ENCODE data around the gene SFXN4. TPM values are rescaled to one million over a fixed set of nuclear protein-coding genes. Genes with fewer than 3 reads are reported as not detected.

The SFXN4 gene
- total and polyA plus RNA-seq, 9 of the 15 experiments (the other 6 are each of a cell fraction or from before 2014, with no cell fraction given) = 40.1 to 97.8 (median 54.5) TPM

GRCh38 chr10:119115926-119116325, 49.6 kb downstream of the SFXN4 start:
- Histone ChIP-seq H3K9me1 (ENCODE audit: control insufficient read depth, insufficient read depth, low read length) (no peaks in the 10 kb centered on the region), H4K20me1 (replicated peaks; ENCODE audit: control insufficient read depth, insufficient read depth, low read length) (no peaks in the 10 kb centered on the region), H3K4me3 (no peak overlapping the region), H3K79me2 (ENCODE audit: control insufficient read depth, insufficient read depth, low read length) (no peaks in the 10 kb centered on the region), H3K27ac (ENCODE audit: extremely low read depth, low read depth, low read length) (no peak overlapping the region), H3K36me3 (ENCODE audit: control insufficient read depth, insufficient read depth, low read length) (peaks cover 23% of the 10 kb centered on the region; the same call in 1 of the 3 replicates), H3K9me3 (replicated peaks; ENCODE audit: control insufficient read depth, insufficient read depth, low read depth, low read length) (no peaks in the 10 kb centered on the region), H3K4me1 (replicated peaks in 1 of 2; ENCODE audit: control insufficient read depth in 2 of 2, insufficient read depth in 2 of 2, low read length in 2 of 2) (peaks cover 0 to 7% of the 10 kb centered on the region in 2 experiments; a peak in 2 of 5 replicates), H3K27me3 (ENCODE audit: control insufficient read depth in 2 of 2, insufficient read depth in 2 of 2, low read length in 2 of 2) (no peaks in the 10 kb centered on the region), H3K9ac (ENCODE audit: insufficient read depth in 1 of 2, low read depth in 2 of 2, low read length in 2 of 2) (no peak overlapping the region), H2AFZ (ENCODE audit: low read depth, low read length) (no peak overlapping the region), H3K4me2 (ENCODE audit: insufficient read depth, low read length) (no peak overlapping the region)
- in situ Hi-C loops (cut with MboI) (no loop called here), intact Hi-C loops (cut with micrococcal nuclease) (no loop called here)
- no TSS peak for BruUV-seq (replicated peaks)
- ChIA-PET POLR2A (no interaction called here), CTCF (ENCODE audit: low intra/inter-chr PET ratio) (no interaction called here)
- WGBS (ENCODE audit: insufficient coverage, low coverage, missing lambda C conversion rate) = 51% methylated on average over 9 of the region's 9 CpGs
- no peak for TF ChIP-seq PML (IDR thresholded peaks at IDR 0.05; ENCODE audit: low read length)
- TF ChIP-seq SUPT5H (IDR thresholded peaks at IDR 0.05) = no peak
- TF ChIP-seq, protein P1, sequence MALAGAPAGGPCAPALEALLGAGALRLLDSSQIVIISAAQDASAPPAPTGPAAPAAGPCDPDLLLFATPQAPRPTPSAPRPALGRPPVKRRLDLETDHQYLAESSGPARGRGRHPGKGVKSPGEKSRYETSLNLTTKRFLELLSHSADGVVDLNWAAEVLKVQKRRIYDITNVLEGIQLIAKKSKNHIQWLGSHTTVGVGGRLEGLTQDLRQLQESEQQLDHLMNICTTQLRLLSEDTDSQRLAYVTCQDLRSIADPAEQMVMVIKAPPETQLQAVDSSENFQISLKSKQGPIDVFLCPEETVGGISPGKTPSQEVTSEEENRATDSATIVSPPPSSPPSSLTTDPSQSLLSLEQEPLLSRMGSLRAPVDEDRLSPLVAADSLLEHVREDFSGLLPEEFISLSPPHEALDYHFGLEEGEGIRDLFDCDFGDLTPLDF (CRISPR knock-in tag; IDR thresholded peaks at IDR 0.05) = no peak
- TF ChIP-seq, protein P2, sequence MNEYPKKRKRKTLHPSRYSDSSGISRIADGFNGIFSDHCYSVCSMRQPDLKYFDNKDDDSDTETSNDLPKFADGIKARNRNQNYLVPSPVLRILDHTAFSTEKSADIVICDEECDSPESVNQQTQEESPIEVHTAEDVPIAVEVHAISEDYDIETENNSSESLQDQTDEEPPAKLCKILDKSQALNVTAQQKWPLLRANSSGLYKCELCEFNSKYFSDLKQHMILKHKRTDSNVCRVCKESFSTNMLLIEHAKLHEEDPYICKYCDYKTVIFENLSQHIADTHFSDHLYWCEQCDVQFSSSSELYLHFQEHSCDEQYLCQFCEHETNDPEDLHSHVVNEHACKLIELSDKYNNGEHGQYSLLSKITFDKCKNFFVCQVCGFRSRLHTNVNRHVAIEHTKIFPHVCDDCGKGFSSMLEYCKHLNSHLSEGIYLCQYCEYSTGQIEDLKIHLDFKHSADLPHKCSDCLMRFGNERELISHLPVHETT (CRISPR knock-in tag; conservative IDR thresholded peaks at IDR 0.05 in 1 of 2, IDR thresholded peaks at IDR 0.05 in 1 of 2) = no peak
- TF ChIP-seq NFATC3 (IDR thresholded peaks at IDR 0.05) = no peak
- no peak for ATAC-seq
- no peak for FAIRE-seq
- DNase-seq (ENCODE audit: extremely low read depth in 1 of 4, low spot score in 3 of 4) = no peak
